KMS-11 (cell line): ENCODE data around the gene ZG16.
"Not testable (repeated sequence)": the region's sequence is repeated elsewhere in the genome, so short reads cannot be mapped to it uniquely, and the experiment has no call there.

Experiments
- H2AFZ ChIP-seq: fragments of 200-600 bp; sonication (generic); 2 replicates; pipeline ENCODE4 v1.6.1; 2016; ENCODE audit warnings: antibody characterized with exemption, mixed run types, low read depth
- H3K27ac ChIP-seq: fragments of 200-600 bp; sonication (generic); 2 replicates; pipeline ENCODE4 v1.6.1; 2016; ENCODE audit warnings: mild to moderate bottlenecking, mixed run types
- H3K27me3 ChIP-seq: fragments of 200-600 bp; sonication (generic); 2 replicates; pipeline ENCODE4 v1.6.1; 2017; ENCODE audit warnings: mild to moderate bottlenecking, low read depth, mixed run types, moderate library complexity; ENCODE audit not compliant: insufficient read depth
- H3K36me3 ChIP-seq: fragments of 200-600 bp; sonication (generic); 2 replicates; pipeline ENCODE4 v1.6.1; 2017; ENCODE audit warnings: mild to moderate bottlenecking, mixed run types; ENCODE audit not compliant: insufficient read depth
- H3K4me1 ChIP-seq: fragments of 200-600 bp; sonication (generic); 2 replicates; pipeline ENCODE4 v1.6.1; 2016; ENCODE audit warnings: mild to moderate bottlenecking, low read depth, mixed run types; ENCODE audit not compliant: poor library complexity, severe bottlenecking
- H3K4me2 ChIP-seq: fragments of 200-600 bp; sonication (generic); 2 replicates; pipeline ENCODE4 v1.7.0; 2016; ENCODE audit warnings: mild to moderate bottlenecking, mixed run types
- H3K4me3 ChIP-seq: fragments of 200-600 bp; sonication (generic); IDR thresholded peaks from 2 replicates; pipeline ENCODE4 v1.6.1; 2017; ENCODE audit warnings: low read depth, low read length, mixed read lengths; ENCODE audit not compliant: insufficient read depth
- H3K79me2 ChIP-seq: fragments of 200-600 bp; sonication (generic); 2 replicates; pipeline ENCODE4 v1.6.1; 2016; ENCODE audit warnings: low read depth, mixed run types; ENCODE audit not compliant: insufficient read depth
- H3K9ac ChIP-seq: fragments of 200-600 bp; sonication (generic); 2 replicates; pipeline ENCODE4 v1.6.1; 2016; ENCODE audit warnings: mild to moderate bottlenecking, mixed run types
- H4K20me1 ChIP-seq: fragments of 200-600 bp; sonication (generic); 2 replicates; pipeline ENCODE4 v1.6.1; 2016; ENCODE audit warnings: mild to moderate bottlenecking, mixed run types; ENCODE audit not compliant: insufficient read depth
- CTCF ChIP-seq: fragments of 200-600 bp; sonication (generic); conservative IDR thresholded peaks from 2 replicates; pipeline ENCODE4 v1.6.1; 2017; ENCODE audit warnings: low read depth, mild to moderate bottlenecking, antibody characterized with exemption, low read length, moderate library complexity, mixed read lengths

The ZG16 gene

GRCh38 chr16:29734786-29735185, 43.3 kb upstream of the ZG16 start:
- H3K4me2 ChIP-seq, result no peak overlapping the region
- no peak overlapping the region for H3K27ac ChIP-seq
- H3K79me2 ChIP-seq, result no peaks in the 10 kb centered on the region
- no peaks in the 10 kb centered on the region for H4K20me1 ChIP-seq
- no peak overlapping the region for H3K9ac ChIP-seq
- no peaks in the 10 kb centered on the region for H3K36me3 ChIP-seq
- no peak overlapping the region for H3K4me3 ChIP-seq
- H2AFZ ChIP-seq, result no peak overlapping the region
- no peaks in the 10 kb centered on the region for H3K27me3 ChIP-seq
- no peak for TF ChIP-seq CTCF
- peaks cover 35% of the 10 kb centered on the region for H3K4me1 ChIP-seq

GRCh38 chr16:29736112-29736511, 41.9 kb upstream of the ZG16 start:
- H4K20me1 ChIP-seq, result no peaks in the 10 kb centered on the region
- no peaks in the 10 kb centered on the region for H3K79me2 ChIP-seq
- no peak overlapping the region for H3K4me2 ChIP-seq
- H2AFZ ChIP-seq, result no peak overlapping the region
- H3K4me1 ChIP-seq, result peaks cover 28% of the 10 kb centered on the region
- no peak overlapping the region for H3K4me3 ChIP-seq
- H3K36me3 ChIP-seq, result no peaks in the 10 kb centered on the region
- no peaks in the 10 kb centered on the region for H3K27me3 ChIP-seq
- no peak for TF ChIP-seq CTCF
- H3K27ac ChIP-seq, result no peak overlapping the region
- H3K9ac ChIP-seq, result no peak overlapping the region

GRCh38 chr16:29736764-29737163, 41.3 kb upstream of the ZG16 start:
- TF ChIP-seq CTCF, result no peak
- Histone ChIP-seq H3K4me3 (no peak overlapping the region), H3K9ac (no peak overlapping the region), H3K79me2 (no peaks in the 10 kb centered on the region), H3K36me3 (no peaks in the 10 kb centered on the region), H3K27ac (no peak overlapping the region), H3K27me3 (no peaks in the 10 kb centered on the region), H3K4me1 (peaks cover 22% of the 10 kb centered on the region), H2AFZ (no peak overlapping the region), H3K4me2 (no peak overlapping the region), H4K20me1 (no peaks in the 10 kb centered on the region)

GRCh38 chr16:29737713-29738112, 40.3 kb upstream of the ZG16 start:
- no peaks in the 10 kb centered on the region for H3K79me2 ChIP-seq
- H3K4me3 ChIP-seq, result no peak overlapping the region
- H3K4me1 ChIP-seq, result peaks cover 12% of the 10 kb centered on the region
- no peak for TF ChIP-seq CTCF
- H3K27me3 ChIP-seq, result no peaks in the 10 kb centered on the region
- no peaks in the 10 kb centered on the region for H3K36me3 ChIP-seq
- no peak overlapping the region for H2AFZ ChIP-seq
- H4K20me1 ChIP-seq, result no peaks in the 10 kb centered on the region
- H3K27ac ChIP-seq, result no peak overlapping the region
- no peak overlapping the region for H3K9ac ChIP-seq
- no peak overlapping the region for H3K4me2 ChIP-seq

- no peaks in the 10 kb centered on the region for H3K36me3 ChIP-seq
- no peak overlapping the region for H2AFZ ChIP-seq
- H3K9ac ChIP-seq, result no peak overlapping the region
- peaks cover 8% of the 10 kb centered on the region for H3K4me1 ChIP-seq
- H3K79me2 ChIP-seq, result no peaks in the 10 kb centered on the region
- H3K4me3 ChIP-seq, result no peak overlapping the region
- TF ChIP-seq CTCF, result no peak
- H3K27ac ChIP-seq, result no peak overlapping the region
- H3K27me3 ChIP-seq, result no peaks in the 10 kb centered on the region
- no peaks in the 10 kb centered on the region for H4K20me1 ChIP-seq
- H3K4me2 ChIP-seq, result no peak overlapping the region
These were observed 39.5 kb upstream of the ZG16 start for GRCh38 chr16:29738514-29738913.

GRCh38 chr16:29739927-29740629, 38.0 kb upstream of the ZG16 start:
- H3K27ac ChIP-seq, H3K79me2 ChIP-seq, H3K4me2 ChIP-seq, H3K36me3 ChIP-seq, H3K4me3 ChIP-seq, H2AFZ ChIP-seq, H4K20me1 ChIP-seq, H3K4me1 ChIP-seq, H3K27me3 ChIP-seq, H3K9ac ChIP-seq: not testable (repeated sequence)
